C4-2B (cell line): ENCODE measurements around the gene OR51T1.
"Not testable (repeated sequence)": the region's sequence is repeated elsewhere in the genome, so short reads cannot be mapped to it uniquely, and the experiment has no call there.

Experiments used
- H3K27ac ChIP-seq: fragments of 450-650 bp; 2 replicates; pipeline ENCODE4 v1.5.1; 2017
- CTCF ChIP-seq: fragments of 450-650 bp; conservative IDR thresholded peaks from 2 replicates; pipeline ENCODE4 v1.5.1; 2017; ENCODE audit warnings: mild to moderate bottlenecking
- ZFX ChIP-seq: fragments of 450-650 bp; IDR thresholded peaks from 2 replicates; pipeline ENCODE4 v1.6.1; 2017

Gene OR51T1

DNA sequence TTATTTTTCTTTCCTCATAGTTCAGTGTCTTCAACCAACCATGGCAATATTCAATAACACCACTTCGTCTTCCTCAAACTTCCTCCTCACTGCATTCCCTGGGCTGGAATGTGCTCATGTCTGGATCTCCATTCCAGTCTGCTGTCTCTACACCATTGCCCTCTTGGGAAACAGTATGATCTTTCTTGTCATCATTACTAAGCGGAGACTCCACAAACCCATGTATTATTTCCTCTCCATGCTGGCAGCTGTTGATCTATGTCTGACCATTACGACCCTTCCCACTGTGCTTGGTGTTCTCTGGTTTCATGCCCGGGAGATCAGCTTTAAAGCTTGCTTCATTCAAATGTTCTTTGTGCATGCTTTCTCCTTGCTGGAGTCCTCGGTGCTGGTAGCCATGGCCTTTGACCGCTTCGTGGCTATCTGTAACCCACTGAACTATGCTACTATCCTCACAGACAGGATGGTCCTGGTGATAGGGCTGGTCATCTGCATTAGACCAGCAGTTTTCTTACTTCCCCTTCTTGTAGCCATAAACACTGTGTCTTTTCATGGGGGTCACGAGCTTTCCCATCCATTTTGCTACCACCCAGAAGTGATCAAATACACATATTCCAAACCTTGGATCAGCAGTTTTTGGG lies at the start of gene OR51T1:
OR51T1 (plus strand) TSS at position 41 of the 641 bp plus-strand sequence; CDS start at position 41, 0 bp downstream.
- H3K27ac ChIP-seq = no peak within 1 kb of the TSS
- TF ChIP-seq ZFX = no peak
- TF ChIP-seq CTCF = no peak

GRCh38 chr11:4839851-4840549 lies 41.7 kb upstream of the OR51T1 start:
- H3K27ac ChIP-seq = no peak overlapping the region
- no peak for TF ChIP-seq CTCF
- TF ChIP-seq ZFX = no peak

DNA sequence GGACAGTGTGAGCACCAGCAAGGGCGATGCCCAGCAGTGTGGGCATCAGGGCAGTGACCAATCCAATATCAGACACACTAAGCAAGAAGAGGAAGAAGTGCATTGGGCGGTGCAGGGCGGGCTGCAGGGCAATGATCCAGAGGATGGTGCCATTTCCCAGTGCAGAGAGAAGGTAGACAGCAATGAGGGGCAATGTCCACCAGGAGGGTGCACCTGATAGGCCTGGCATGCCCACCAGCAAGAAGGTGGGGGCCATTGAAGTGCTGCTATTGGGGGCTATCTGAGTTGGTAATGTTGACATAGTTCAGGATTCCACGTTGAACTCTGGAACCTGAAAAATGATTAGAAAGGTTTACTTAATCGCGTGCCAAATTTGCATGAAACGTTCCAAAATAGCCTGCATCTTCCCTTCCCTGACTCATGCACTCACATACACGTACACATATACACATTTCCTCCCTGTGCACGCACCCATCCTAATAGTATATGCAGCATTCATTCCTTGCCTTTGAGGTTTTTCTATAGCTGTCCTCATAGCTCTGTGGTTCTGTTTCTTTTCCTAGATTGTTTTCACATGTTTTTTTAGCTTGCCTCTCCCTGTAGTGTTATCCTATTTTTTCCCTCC lies 32.7 kb upstream of the OR51T1 start, which contains the start of gene OR51S1:
OR51S1 (minus strand) TSS at position 301 of the 625 bp plus-strand sequence; CDS start at position 301, 0 bp downstream.
- H3K27ac ChIP-seq = no peak within 1 kb of the TSS
- no peak for TF ChIP-seq ZFX
- no peak for TF ChIP-seq CTCF

DNA sequence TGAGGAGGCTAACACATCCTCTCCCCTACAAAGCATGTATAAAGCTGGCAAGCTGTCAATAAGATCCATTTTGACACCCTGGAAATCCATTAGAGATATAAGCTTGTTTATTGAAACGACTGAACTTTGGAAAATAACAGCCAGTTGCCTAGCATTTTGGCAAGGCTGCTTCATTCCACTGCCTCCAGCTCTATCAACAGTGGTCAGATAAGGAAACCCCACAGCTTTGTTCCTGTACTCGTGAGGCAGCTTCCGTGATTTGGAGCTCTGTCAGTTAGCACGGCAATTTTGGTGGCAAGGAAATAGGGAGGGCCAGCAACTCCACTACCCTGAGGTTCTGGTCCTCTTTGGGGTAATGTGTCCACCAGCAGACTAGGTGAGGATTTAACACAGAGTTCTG lies 30.7 kb upstream of the OR51T1 start:
- H3K27ac ChIP-seq = no peak overlapping the region
- TF ChIP-seq ZFX (no peak), CTCF (no peak)

DNA sequence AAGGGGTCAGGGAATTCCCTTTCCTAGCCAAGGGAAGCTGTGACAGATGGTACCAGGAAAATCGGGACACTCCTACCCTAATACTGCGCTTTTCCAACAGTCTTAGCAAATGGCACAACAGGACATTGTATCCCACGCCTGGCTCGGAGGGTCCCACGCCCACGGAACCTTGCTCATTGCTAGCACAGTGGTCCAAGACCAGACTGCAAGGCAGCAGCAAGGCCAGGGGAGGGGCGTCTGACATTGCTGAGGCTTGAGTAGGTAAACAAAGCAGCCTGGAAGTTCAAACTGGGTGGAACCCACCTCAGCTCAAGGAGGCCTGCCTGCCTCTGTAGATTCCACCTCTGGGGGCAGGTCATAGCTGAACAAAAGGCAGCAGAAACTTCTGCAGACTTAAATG lies 27.4 kb upstream of the OR51T1 start:
- not testable (repeated sequence) for H3K27ac ChIP-seq

GRCh38 chr11:4862447-4863236 lies 19.1 kb upstream of the OR51T1 start:
- TF ChIP-seq CTCF = no peak
- no peak for TF ChIP-seq ZFX
- no peak overlapping the region for H3K27ac ChIP-seq

GRCh38 chr11:4863876-4864275 lies 17.8 kb upstream of the OR51T1 start:
- TF ChIP-seq ZFX (no peak), CTCF (no peak)
- H3K27ac ChIP-seq = no peak overlapping the region
